Activated CD4-positive, alpha-beta T cell treated with anti-CD3 and anti-CD28 coated beads for 36 hours (primary cell): Measurements from ENCODE around the gene BCAS2. TPM values are rescaled to one million over a fixed set of nuclear protein-coding genes. Genes with fewer than 3 reads are reported as not detected.

Source experiments
- ATAC-seq: fragments of 200-7000 bp; cut with Tn5 transposase; one replicate; pipeline ENCODE4 v1.10.0; 2021; ENCODE audit warnings: mild to moderate bottlenecking, moderate library complexity
- CTCF ChIA-PET: fragments of 350-600 bp; sonication (Branson Sonifier 250); formaldehyde crosslinking; loops from one replicate; lab custom pipeline; 2021; ENCODE audit warnings: antibody characterized with exemption; lab: Charles Lee
- POLR2A ChIA-PET: fragments of 350-600 bp; sonication (Branson Sonifier 250); formaldehyde crosslinking; loops from one replicate; lab custom pipeline; 2021; ENCODE audit warnings: antibody characterized with exemption, inconsistent platforms; lab: Charles Lee
- DNase-seq: peaks from one replicate; pipeline ENCODE4 v3.0.0-alpha.2; 2020
- H3K27ac Mint-ChIP-seq: one replicate; pipeline ENCODE4 v1.8.0; 2021; ENCODE audit warnings: mixed read lengths
- H3K27me3 Mint-ChIP-seq: one replicate; pipeline ENCODE4 v1.8.0; 2021; ENCODE audit warnings: mixed read lengths
- H3K36me3 Mint-ChIP-seq: one replicate; pipeline ENCODE4 v1.8.0; 2021; ENCODE audit warnings: low read depth, mixed read lengths
- H3K4me1 Mint-ChIP-seq: one replicate; pipeline ENCODE4 v1.8.0; 2021; ENCODE audit warnings: mixed read lengths
- H3K4me3 Mint-ChIP-seq: one replicate; pipeline ENCODE4 v1.8.0; 2021; ENCODE audit warnings: mild to moderate bottlenecking, moderate library complexity, mixed read lengths
- H3K9me3 Mint-ChIP-seq: one replicate; pipeline ENCODE4 v1.8.0; 2021; ENCODE audit warnings: low read depth, mixed read lengths
- intact Hi-C, 2 experiments: fragments of 100-400 bp; cut with DNase I in 1 of 2; cut with micrococcal nuclease in 1 of 2; formaldehyde crosslinking; loops; one replicate each; pipeline versions ENCODE4 v1.14.2 to v1.15.1; 2022 to 2024; cut with DNase I, micrococcal nuclease
- total RNA-seq, 2 experiments: library from RNA; stranded (reverse); gene quantifications; one replicate each; pipeline ENCODE4 v1.2.3, GENCODE V29; 2021

BCAS2 gene
- total RNA-seq: 10 to 100 TPM; 54.1 to 54.8 TPM

DNA sequence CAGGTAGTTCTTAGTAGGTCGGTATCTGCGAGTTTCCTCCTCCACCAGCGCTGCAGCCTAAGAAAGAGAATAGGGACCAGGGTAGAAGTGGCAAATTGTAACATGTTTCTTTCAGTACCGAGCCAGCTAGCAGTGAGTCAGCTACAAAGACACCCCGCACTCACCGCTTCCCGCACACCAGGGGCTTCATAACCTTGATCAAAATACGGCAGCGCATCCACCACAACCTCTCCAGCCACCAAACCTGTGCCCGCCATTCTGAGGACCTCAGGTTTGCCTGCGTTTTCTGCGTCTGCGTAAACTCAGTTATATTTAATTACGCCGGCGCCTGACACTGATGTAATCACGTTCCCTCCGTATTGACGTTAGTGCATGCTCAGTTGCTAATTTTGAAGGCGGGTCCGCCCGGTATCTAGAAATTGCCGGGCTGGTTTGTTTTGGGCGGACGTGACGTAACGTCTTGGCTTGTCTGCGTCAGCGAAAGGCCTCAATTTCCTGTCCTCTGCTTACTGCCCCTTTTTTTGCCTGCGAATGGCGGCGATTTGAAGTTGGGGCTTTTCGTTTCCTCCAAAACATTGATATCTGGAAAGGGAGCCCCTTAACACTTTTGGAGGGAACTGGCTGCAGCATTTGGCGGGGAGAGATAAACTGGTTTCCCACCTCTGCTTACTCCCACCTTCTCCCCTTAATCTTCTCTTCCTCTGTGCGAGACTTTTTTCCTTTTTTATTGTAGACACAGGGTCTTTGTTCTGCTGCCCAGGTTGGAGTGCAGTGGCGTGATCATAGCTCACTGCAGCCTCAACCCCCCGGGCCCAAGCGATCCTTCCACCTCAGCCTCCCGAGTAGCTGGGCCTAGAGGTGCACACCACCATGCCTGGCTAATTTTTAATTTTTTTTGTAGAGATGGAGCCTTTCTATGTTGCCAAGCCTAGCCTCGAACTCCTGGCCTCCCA, at the start of gene BCAS2:
Gene BCAS2 (minus strand): TSS at position 281 of the 953 bp plus-strand sequence. CDS start 24 bp downstream, at position 257.
- peaks cover 29% of the 10 kb centered on the region for H3K4me1 Mint-ChIP-seq
- POLR2A ChIA-PET: interaction anchor here (0.7 kb wide), 1 partner anchor 135 kb away, joined by 5 read pairs; no protein-coding TSS in a partner anchor
- H3K9me3 Mint-ChIP-seq: peaks cover 1% of the 10 kb centered on the region
- DNase-seq (peak; percentile 97), ATAC-seq (peak; percentile 99)
- H3K4me3 Mint-ChIP-seq: peak within 1 kb of the TSS; percentile 97
- intact Hi-C loops: loop anchor here (1.0 to 5.0 kb wide), 12 partner anchors 70 to 1509 kb away; partner anchors contain the start of genes CSDE1 (in 2 of the 2), DENND2C (in 2 of the 2), NRAS (in 2 of the 2) and TRIM33 (in 2 of the 2)
- peak within 1 kb of the TSS; percentile 98 for H3K27ac Mint-ChIP-seq
- CTCF ChIA-PET: interaction anchor here (0.7 to 1.2 kb wide), 2 partner anchors 10 to 235 kb away, joined by 3 to 4 read pairs; no protein-coding TSS in a partner anchor
- peaks cover 28% of the 10 kb centered on the region for H3K36me3 Mint-ChIP-seq
- peaks cover 1% of the 10 kb centered on the region for H3K27me3 Mint-ChIP-seq

DNA sequence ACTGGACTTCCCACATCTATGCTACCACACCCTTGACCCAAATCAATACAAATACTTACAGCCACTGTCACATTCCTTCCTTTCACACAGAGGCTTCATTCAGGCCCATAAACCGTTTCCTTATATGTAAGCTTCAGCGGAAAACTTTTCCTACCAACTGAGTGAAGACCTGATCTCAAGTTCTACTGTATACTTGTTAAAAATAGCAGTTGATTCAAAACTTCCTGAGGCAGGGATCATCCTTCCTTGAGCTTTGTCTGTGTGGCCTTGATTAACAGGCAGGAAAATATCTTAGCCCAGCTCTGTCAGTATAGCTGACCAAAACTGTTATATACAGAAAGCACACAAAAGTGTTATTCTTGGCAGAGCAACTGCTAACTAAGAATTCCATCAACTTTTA, 45.7 kb upstream of the BCAS2 start:
- Mint-ChIP-seq H3K4me3 (no peak overlapping the region), H3K27ac (no peak overlapping the region), H3K4me1 (no peaks in the 10 kb centered on the region), H3K9me3 (no peaks in the 10 kb centered on the region), H3K27me3 (peaks cover 10% of the 10 kb centered on the region), H3K36me3 (no peaks in the 10 kb centered on the region)
- no peak for ATAC-seq
- CTCF ChIA-PET: no interaction called here
- intact Hi-C loops: no loop called here
- no peak for DNase-seq
- POLR2A ChIA-PET: no interaction called here

DNA sequence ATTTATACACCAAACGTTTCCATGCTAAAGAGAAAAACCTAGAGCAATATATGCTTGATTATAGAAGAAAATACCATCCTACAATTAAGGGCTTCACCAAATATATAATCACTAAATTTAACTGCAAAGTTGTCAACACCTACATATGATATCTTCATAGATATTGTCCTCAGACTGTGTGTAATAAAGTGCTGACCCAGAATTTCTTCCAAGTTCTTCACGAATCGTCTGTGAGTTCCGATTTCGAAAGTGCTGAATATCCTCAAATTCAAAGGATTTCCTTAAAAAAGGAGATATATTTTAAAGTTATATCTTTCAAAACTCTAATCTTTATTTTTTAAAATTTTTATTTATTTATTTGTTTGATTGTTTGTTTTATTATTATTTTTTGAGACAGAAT, 41.9 kb upstream of the BCAS2 start:
- ATAC-seq: no peak
- no peak overlapping the region for H3K4me3 Mint-ChIP-seq

DNA sequence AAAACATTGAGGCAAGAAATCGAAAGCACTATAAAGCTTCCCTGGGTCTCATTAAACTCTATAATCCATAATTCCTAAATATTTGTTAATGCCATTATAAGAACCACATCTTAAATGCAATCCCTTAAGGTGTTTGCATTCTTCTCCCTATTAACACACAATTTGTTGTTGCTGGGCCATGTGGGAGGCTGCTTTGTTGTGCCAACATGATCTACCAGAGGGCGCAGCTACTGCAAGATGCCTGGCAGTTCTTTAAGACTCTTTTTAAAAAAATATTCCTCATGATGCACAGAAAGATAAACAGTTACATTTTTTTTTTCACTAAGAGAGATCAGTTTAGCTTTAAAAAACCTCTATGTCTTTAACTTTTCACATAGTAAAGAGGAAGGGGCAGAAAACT, 39.0 kb upstream of the BCAS2 start:
- ATAC-seq: no peak
- peaks cover 2% of the 10 kb centered on the region for H3K36me3 Mint-ChIP-seq
- H3K27ac Mint-ChIP-seq: no peak overlapping the region
- intact Hi-C loops: no loop called here
- H3K9me3 Mint-ChIP-seq: no peaks in the 10 kb centered on the region
- CTCF ChIA-PET: interaction anchor here (0.5 to 1.2 kb wide), 4 partner anchors 41 to 555 kb away, joined by 3 read pairs; no protein-coding TSS in a partner anchor
- POLR2A ChIA-PET: no interaction called here
- no peak overlapping the region for H3K4me3 Mint-ChIP-seq
- H3K27me3 Mint-ChIP-seq: peaks cover 4% of the 10 kb centered on the region
- H3K4me1 Mint-ChIP-seq: no peaks in the 10 kb centered on the region
- DNase-seq: no peak

More for the DNA sequence above, 41.9 kb upstream of the BCAS2 start:
- Mint-ChIP-seq H3K9me3 (no peaks in the 10 kb centered on the region), H3K27ac (no peak overlapping the region), H3K36me3 (no peaks in the 10 kb centered on the region), H3K27me3 (peaks cover 7% of the 10 kb centered on the region), H3K4me1 (no peaks in the 10 kb centered on the region)
- ChIA-PET CTCF (interaction anchor here (0.6 to 1.9 kb wide), 3 partner anchors 10 to 31 kb away, joined by 3 to 4 read pairs (median 3); no protein-coding TSS in a partner anchor), POLR2A (no interaction called here)
- intact Hi-C loops: no loop called here
- no peak for DNase-seq

DNA sequence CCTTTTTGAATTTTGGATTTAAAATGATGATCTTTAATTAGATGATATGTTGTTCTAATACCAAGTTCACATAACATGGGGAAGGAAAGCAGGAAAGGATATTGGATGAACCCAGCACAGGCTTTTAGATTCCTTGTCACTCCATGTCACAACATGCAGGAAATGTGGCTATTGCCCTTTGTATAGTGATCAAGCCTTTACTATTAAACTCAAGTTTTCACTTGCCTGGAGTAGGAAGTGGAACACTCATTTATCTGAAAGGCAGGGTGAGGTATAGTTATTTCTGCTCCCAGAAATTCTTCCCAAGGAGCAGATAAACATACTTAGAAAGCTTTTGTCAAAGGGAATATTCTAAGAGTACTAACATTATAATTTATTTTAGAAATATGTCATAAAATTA, 37.2 kb upstream of the BCAS2 start:
- Mint-ChIP-seq H3K27me3 (peaks cover 4% of the 10 kb centered on the region), H3K9me3 (no peaks in the 10 kb centered on the region), H3K36me3 (peaks cover 2% of the 10 kb centered on the region), H3K4me3 (no peak overlapping the region), H3K4me1 (no peaks in the 10 kb centered on the region), H3K27ac (no peak overlapping the region)
- CTCF ChIA-PET: interaction anchor here (1.4 kb wide), 1 partner anchor 272 kb away, joined by 3 read pairs; no protein-coding TSS in a partner anchor
- ATAC-seq (no peak), DNase-seq (no peak)
- POLR2A ChIA-PET: no interaction called here
- intact Hi-C loops: loop anchor here in 1 of 2 experiments (10.0 kb wide), 1 partner anchor 244 kb away; no protein-coding TSS in a partner anchor

DNA sequence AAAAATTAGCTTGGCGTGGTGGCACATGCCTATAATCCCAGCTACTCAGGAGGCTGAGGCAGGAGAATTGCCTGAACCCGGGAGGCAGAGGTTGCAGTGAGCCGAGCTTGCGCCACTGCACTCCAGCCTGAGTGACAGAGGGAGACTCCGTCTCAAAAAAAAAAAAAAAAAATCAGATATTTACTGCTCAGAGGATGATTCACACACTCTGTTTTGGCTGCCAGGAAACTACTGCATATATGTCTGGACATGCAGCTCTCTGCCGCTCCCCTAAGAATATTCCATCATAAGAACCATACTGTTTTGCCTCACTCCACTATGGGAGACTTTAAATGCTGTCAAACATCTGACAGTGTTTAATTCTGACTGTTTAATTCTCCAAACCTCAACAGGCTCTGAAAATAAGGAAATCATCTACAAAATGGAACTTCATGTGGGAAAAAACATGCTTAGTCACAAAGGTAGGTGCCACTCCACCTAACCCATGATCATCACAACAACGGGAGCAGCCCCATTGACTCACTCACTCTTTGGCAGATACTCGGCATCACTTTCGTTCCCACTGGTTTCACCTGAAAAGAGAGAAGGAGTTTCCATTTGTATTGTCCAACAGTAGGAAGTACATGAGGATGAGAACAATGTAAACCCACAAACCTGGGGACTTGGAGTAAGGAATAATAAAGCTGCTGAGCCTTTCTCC, 29.3 kb upstream of the BCAS2 start:
- Mint-ChIP-seq H3K9me3 (no peaks in the 10 kb centered on the region), H3K4me1 (no peaks in the 10 kb centered on the region), H3K27me3 (no peaks in the 10 kb centered on the region), H3K27ac (no peak overlapping the region), H3K36me3 (no peaks in the 10 kb centered on the region), H3K4me3 (no peak overlapping the region)
- DNase-seq (no peak), ATAC-seq (no peak)
- CTCF ChIA-PET: no interaction called here
- POLR2A ChIA-PET: no interaction called here
- intact Hi-C loops: loop anchor here in 1 of 2 experiments (10.0 kb wide), 1 partner anchor 236 kb away; no protein-coding TSS in a partner anchor

DNA sequence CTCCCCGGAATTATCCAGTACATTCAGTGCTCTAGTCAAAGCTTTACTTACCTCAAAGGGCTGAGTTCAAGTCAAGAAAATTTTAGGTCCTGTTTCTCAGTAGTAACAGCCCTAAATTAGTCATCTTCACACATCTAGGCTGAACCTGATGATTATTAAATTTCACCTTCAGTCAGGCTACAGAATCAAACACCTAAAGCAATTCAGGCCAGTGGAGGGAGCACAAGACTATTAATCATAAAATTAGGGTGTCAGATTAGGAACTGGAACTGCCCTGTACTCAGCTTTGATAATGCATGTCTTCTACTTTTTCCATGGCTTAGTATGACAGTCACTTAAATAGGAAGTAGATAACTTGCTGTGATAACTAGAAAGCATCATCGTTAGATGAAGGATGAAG, 28.4 kb upstream of the BCAS2 start:
- CTCF ChIA-PET: no interaction called here
- no peaks in the 10 kb centered on the region for H3K36me3 Mint-ChIP-seq
- POLR2A ChIA-PET: no interaction called here
- no peaks in the 10 kb centered on the region for H3K9me3 Mint-ChIP-seq
- no peak for DNase-seq
- intact Hi-C loops: loop anchor here in 1 of 2 experiments (10.0 kb wide), 1 partner anchor 235 kb away; no protein-coding TSS in a partner anchor
- H3K27me3 Mint-ChIP-seq: no peaks in the 10 kb centered on the region
- H3K4me1 Mint-ChIP-seq: no peaks in the 10 kb centered on the region
- H3K4me3 Mint-ChIP-seq: no peak overlapping the region
- H3K27ac Mint-ChIP-seq: no peak overlapping the region
- ATAC-seq: no peak

DNA sequence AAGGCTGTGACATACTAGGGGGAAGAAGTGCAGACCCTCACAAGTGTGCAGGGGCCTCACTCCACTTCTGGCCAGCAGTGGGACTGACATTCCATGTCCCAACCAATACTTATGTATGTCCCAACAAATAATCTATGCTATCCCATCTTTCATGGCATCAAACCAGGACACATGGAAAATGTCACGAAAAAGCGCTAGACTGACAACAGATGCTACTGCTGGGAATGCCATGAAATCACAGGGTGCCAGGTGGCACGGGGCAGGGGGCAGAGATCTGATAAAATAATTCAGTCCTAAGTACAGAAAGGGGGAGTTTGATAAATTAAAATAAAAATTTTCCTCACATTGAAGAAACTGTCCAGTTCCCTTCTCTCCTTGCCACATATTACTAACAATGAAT, 27.6 kb upstream of the BCAS2 start:
- intact Hi-C loops: no loop called here
- no peak overlapping the region for H3K27ac Mint-ChIP-seq
- POLR2A ChIA-PET: no interaction called here

DNA sequence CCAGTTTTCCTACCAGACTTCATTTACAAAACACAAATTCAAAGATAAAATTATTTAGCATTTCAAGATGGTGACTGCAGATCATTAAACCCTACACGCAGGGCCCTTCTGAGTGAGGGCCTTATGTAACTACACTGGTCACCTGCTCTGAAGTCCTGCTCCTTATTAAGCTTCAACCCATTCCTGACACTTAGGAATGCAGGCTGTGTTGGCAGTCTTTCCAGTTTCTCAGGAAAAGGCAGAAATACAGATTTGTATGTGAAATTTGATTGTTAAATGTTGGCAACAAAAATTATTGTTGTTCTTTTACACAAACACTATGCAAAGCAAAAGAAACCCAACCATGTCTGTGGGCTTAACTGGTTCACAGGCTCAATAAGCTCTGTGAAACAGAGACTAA, 25.8 kb upstream of the BCAS2 start:
- ATAC-seq (no peak), DNase-seq (no peak)
- Mint-ChIP-seq H3K4me3 (no peak overlapping the region), H3K9me3 (no peaks in the 10 kb centered on the region), H3K27me3 (no peaks in the 10 kb centered on the region), H3K4me1 (no peaks in the 10 kb centered on the region), H3K27ac (no peak overlapping the region), H3K36me3 (peaks cover 4% of the 10 kb centered on the region)
- intact Hi-C loops: no loop called here
- CTCF ChIA-PET: interaction anchor here (1.2 kb wide), 1 partner anchor 12 kb away, joined by 3 read pairs; no protein-coding TSS in a partner anchor
- POLR2A ChIA-PET: no interaction called here

More for the DNA sequence above, 27.6 kb upstream of the BCAS2 start:
- no peaks in the 10 kb centered on the region for H3K9me3 Mint-ChIP-seq
- DNase-seq (no peak), ATAC-seq (no peak)
- H3K4me3 Mint-ChIP-seq: no peak overlapping the region
- no peaks in the 10 kb centered on the region for H3K4me1 Mint-ChIP-seq
- H3K36me3 Mint-ChIP-seq: peaks cover 3% of the 10 kb centered on the region
- no peaks in the 10 kb centered on the region for H3K27me3 Mint-ChIP-seq
- CTCF ChIA-PET: no interaction called here

DNA sequence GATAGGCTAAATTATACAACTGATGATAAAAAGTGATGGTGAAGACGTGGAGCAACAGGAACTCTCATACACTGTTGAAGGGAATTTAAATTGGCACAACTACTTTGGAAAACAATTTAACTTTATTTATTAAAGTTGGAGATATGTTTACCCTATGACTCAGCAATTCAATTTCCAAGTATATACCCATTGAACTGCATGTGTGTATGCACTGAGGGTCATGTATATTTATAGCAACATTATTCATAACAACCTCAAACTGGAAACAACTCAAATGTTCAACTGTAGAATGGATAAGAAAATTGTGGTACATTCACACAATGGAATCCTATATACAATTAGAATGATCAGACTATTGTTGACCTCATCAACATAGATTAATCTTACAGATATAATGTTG, 16.5 kb upstream of the BCAS2 start:
- ChIA-PET POLR2A (no interaction called here), CTCF (no interaction called here)
- peaks cover 7% of the 10 kb centered on the region for H3K27me3 Mint-ChIP-seq
- H3K36me3 Mint-ChIP-seq: peaks cover 2% of the 10 kb centered on the region
- no peak overlapping the region for H3K4me3 Mint-ChIP-seq
- DNase-seq (no peak), ATAC-seq (no peak)
- H3K9me3 Mint-ChIP-seq: peaks cover 2% of the 10 kb centered on the region
- intact Hi-C loops: no loop called here
- no peak overlapping the region for H3K27ac Mint-ChIP-seq
- H3K4me1 Mint-ChIP-seq: no peaks in the 10 kb centered on the region

DNA sequence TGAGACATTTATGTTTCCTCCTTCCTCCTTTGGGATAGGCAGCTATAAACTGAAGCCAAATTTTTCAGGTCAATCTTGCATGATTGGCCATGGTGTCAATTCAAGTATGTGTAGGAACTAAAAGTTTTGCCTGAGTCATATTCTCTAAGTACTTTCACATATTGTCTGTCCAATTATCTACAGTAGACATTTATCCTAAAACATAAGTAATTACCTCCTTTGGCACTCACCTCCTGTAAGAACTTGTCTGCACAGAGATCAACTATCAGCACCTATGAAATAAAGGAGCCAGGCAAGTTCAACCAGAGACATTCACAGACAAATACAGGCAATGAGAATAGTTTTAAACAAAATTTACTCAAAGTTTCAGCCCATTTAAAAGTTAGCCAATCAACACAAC, 14.2 kb upstream of the BCAS2 start:
- H3K27ac Mint-ChIP-seq: no peak overlapping the region
- peaks cover 2% of the 10 kb centered on the region for H3K36me3 Mint-ChIP-seq
- H3K27me3 Mint-ChIP-seq: peaks cover 7% of the 10 kb centered on the region
- POLR2A ChIA-PET: no interaction called here
- no peaks in the 10 kb centered on the region for H3K4me1 Mint-ChIP-seq
- peaks cover 2% of the 10 kb centered on the region for H3K9me3 Mint-ChIP-seq
- intact Hi-C loops: no loop called here
- no peak overlapping the region for H3K4me3 Mint-ChIP-seq
- CTCF ChIA-PET: interaction anchor here (1.1 kb wide), 1 partner anchor 26 kb away, joined by 3 read pairs; no protein-coding TSS in a partner anchor
- ATAC-seq (no peak), DNase-seq (no peak)
